RPMI7951 (cell line): ENCODE measurements around the gene AMPD2. TPM values are rescaled to one million over a fixed set of nuclear protein-coding genes. Genes with fewer than 3 reads are reported as not detected.

Source experiments
- DNase-seq: peaks from one replicate; pipeline ENCODE4 v3.0.0-alpha.2; 2012; ENCODE audit warnings: low read depth
- total RNA-seq: library from RNA; depleted of rRNA; stranded (reverse); fragments of >200 nt; shearing (Covaris generic); gene quantifications from 2 replicates; pipeline ENCODE4 v1.2.3, GENCODE V29; 2014

The AMPD2 gene
- total RNA-seq, 1 experiment from 2014 or later, result 48.5 TPM

GRCh38 chr1:109617291-109617801 is 2.3 kb upstream of the AMPD2 start:
- DNase-seq, result peak; percentile 82

GRCh38 chr1:109618661-109619575 is 719 bp upstream of the AMPD2 start:
- DNase-seq, result no peak

DNA sequence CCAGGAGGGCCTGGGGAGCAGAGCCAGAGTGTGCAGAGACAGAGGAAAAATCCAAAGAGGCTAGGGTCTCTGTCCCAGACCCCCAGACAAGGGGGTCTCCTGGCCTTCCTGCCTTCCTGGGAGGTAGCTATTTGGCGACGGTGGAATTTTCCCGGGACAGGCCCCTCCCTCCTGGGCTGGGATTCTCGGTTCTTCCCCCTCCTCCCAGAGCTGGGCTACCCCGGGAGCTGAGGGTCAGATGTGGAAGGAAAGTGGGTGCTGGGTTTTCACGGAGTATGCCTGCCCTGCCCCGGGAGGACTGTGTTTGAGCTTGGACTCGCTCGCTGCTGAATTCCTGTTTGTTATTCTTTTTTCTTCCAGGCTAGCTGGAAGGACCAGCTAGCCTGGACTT is 759 bp downstream of the AMPD2 start:
- peak; percentile 64 for DNase-seq

GRCh38 chr1:109620841-109621286 is 1.2 kb downstream of the AMPD2 start:
- peak; percentile 94 for DNase-seq

GRCh38 chr1:109621379-109622136 is 1.9 kb downstream of the AMPD2 start:
- no peak for DNase-seq

DNA sequence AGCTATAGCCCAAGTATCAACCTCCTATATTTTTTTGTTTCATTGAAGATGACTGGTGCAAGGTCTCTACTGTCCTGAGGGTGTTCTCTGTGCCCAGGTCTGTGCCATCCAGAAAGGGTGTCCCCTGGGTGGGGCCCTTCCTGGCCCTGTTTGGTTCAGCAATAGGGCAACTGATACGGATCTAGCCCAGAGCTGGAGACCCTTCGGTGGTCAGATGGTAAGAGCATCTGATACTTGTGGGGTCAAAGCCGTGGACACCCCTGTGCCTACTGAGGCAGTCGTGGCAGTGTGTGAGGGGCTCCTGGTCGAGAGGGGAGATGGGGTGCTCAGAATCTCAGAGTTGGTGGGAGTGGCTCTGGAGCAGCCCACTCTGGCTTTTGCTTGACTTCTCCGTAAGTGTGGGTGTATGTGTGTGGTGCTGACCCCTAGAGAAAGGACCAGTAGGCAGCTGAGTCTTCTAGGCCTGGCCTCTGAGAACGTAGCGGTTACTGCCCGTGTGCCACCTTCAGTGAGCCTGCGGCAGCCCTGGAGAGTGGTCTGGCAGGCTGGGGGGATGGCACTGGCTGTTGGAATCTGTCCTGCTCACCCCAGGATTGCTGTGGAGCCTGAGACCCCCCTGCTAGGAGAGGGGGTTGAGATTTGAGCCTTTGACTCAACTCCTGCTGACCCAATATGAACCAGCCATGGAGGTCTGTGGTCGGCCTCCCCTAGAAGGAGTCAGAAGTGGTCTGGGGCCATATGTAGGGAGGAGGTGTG is 2.7 kb downstream of the AMPD2 start:
- no peak for DNase-seq

DNA sequence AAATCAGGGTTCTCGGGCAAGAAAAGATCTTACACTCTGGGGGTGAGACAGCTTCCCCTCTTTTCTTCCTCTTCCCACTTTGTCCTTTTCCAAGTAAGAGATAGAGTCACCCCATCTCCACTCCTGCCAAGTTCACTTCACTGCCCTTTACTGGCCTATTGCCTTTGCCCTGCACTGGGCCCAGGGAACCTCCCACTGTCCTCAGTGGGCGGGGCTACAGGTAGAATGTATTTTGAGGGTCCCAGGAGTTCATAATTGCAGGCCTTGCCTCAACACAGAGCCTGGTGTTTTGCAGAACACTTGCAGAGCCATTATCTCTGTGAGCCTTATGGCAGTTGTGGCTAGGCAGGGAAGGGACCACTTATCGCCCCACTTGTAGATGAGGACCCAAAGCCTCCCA is 3.3 kb downstream of the AMPD2 start:
- DNase-seq, result no peak

DNA sequence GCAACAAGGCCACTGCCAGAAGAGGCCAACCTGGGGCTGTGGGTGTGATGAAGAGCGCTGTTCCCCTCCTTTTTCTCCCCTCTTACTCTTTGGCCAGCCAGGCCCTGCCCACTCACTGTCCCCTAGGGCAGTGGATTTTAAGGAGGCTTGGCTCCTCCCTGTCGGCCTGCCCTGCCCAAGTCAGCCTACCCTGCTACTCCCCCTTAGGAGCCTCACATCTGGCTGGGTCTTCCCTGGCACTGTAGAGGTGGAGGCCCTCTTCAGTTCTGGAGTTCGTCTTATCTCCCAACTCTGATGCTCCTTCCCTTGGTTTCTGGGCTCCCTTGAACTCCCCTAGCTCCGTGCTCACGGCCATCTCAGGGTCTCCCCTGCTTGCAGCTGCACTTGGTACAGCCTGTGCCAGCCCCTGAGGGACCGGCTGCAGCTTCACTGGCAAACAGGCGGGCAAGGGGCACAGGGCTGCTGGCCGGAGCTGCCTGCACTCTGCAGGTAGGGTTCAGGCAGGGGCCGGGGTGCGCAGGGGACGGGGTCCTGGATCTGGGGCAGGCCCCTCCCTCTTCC is 4.0 kb downstream of the AMPD2 start:
- DNase-seq, result no peak

DNA sequence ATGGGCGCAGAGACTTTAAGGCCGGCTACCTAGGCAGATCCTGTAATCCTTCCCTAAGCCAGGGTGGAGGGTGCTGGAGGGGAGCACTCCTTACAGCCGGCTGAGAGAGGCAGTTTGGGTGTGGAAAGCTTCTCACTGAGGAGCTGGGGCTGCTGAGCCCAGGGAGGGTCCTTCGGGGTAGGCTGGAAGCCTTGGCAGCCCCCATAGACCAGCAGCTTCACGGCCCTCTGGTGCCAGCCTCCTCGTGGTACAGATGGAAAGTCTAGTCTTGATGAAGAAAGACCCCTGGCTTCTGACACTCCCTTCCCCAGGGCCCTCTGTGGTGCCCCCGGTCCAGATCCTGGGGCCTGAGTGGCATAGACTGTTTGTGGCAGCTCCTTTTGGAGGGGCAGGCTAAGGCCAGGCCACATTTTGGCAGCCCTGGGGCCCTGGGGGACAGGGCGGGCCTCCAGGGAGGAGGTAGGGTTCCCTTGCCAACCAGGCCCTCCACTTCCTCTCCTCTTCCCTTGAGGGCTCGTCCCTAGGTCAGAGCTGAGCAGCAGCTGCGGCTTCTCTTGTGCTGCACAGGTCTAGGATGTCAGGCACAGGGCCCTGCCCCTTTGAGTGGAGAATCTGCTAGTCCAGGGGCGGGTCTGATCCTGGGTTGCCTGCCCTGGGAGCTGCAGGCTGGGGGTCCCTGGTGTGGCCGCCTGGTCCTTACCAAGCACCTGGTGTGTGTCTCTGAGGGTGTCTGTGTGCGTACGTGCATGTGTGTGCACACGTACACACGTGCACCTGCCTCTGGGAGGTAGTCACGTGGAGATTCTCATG is 4.8 kb downstream of the AMPD2 start:
- no peak for DNase-seq

DNA sequence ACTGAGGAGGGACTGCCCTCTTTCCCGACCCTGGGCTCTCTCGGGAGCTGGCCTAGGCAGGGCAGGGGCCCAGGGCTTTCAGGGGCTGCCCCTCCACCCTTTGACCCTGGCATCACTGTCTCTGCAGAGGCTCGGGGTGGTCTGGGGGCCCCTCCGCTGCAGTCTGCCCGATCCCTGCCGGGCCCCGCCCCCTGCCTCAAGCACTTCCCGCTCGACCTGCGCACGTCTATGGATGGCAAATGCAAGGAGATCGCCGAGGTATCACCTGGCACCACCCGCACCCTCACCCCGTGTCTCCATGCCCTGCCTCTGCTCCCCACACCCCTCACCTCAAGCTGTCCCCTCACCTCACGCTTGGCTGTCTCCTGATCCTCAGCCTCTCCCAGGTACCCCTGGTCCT is 5.5 kb downstream of the AMPD2 start:
- DNase-seq, result no peak

- no peak for DNase-seq
Measured at GRCh38 chr1:109625601-109626560, 6.2 kb downstream of the AMPD2 start.

- DNase-seq, result no peak
Measured at GRCh38 chr1:109626682-109627408, 7.2 kb downstream of the AMPD2 start.

- no peak for DNase-seq
Measured at GRCh38 chr1:109627692-109628399, 8.2 kb downstream of the AMPD2 start.

DNA sequence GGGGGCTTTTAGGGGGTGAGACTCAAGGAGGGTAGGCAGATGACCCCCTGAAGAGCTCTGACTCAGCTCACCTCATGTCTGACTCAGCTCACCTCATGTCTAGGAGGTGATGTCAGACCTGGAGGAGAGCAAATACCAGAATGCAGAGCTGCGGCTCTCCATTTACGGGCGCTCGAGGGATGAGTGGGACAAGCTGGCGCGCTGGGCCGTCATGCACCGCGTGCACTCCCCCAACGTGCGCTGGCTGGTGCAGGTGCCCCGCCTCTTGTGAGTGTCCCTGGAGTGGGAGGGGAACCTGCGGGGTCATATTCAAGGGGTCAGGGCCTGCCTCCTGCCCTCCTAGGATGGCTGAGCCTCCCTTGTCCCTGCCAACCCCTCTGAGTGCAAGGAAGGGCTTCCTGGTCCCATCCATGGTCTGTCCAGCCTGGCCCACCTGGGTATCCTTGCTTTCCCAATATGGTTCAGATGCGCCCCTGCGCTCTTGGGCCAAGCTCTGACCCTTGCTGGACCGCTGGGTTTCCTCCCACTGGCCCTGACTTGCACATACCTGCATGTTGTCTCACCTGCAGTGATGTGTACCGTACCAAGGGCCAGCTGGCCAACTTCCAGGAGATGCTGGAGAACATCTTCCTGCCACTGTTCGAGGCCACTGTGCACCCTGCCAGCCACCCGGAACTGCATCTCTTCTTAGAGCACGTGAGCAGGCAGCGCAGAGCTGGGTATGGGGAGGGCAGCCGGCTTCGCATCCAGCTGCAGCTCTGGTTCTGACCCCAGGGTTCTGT is 9.1 kb downstream of the AMPD2 start:
- no peak for DNase-seq

GRCh38 chr1:109629372-109630030 is 9.9 kb downstream of the AMPD2 start:
- DNase-seq, result no peak

- no peak for DNase-seq
Measured at GRCh38 chr1:109630081-109630897, 10.7 kb downstream of the AMPD2 start.
